H1 (cell line): ENCODE results near the gene VAV2. TPM values are rescaled to one million over a fixed set of nuclear protein-coding genes. Genes with fewer than 3 reads are reported as not detected.

Experiments
- CTCF ChIA-PET: fragments of 300-600 bp; sonication (Branson Sonifier 250); formaldehyde crosslinking; loops from one replicate; lab custom pipeline; 2021; ENCODE audit not compliant: partially characterized antibody; lab: Charles Lee
- POLR2A ChIA-PET: fragments of 300-600 bp; sonication (Branson Sonifier 250); formaldehyde crosslinking; loops from one replicate; lab custom pipeline; 2021; ENCODE audit warnings: inconsistent platforms; ENCODE audit not compliant: partially characterized antibody; lab: Charles Lee
- DNase-seq, 2 experiments: peaks; one replicate each; pipeline versions ENCODE4 v3.0.0 to v3.0.0-alpha.2; 2010 to 2022; ENCODE audit warnings: low spot score in 2 of 2, low read depth in 1 of 2, mixed read lengths in 1 of 2
- FAIRE-seq: peaks from 2 replicates; lab custom pipeline; 2011; peaks lifted over from hg19 to GRCh38; lab: Jason Lieb, UNC
- H2AFZ ChIP-seq: 2 replicates; pipeline ENCODE4 v1.8.1; 2012; ENCODE audit warnings: low read length, inconsistent platforms
- H2AK5ac ChIP-seq: 2 replicates; pipeline ENCODE4 v1.6.1; 2013; ENCODE audit warnings: low read depth, low read length
- H2BK120ac ChIP-seq: replicated peaks from 2 replicates; pipeline ENCODE3; 2013; ENCODE audit warnings: low read depth, low read length, inconsistent platforms
- H2BK12ac ChIP-seq: 2 replicates; pipeline ENCODE4 v1.6.1; 2013; ENCODE audit warnings: low read depth, low read length
- H2BK15ac ChIP-seq: 2 replicates; pipeline ENCODE4 v1.6.1; 2013; ENCODE audit warnings: low read length
- H2BK20ac ChIP-seq: 2 replicates; pipeline ENCODE4 v1.6.1; 2013; ENCODE audit warnings: low read length
- H2BK5ac ChIP-seq: 2 replicates; pipeline ENCODE4 v1.6.1; 2013; ENCODE audit warnings: low read depth, low read length
- H3K14ac ChIP-seq: 2 replicates; pipeline ENCODE4 v1.6.1; 2013; ENCODE audit warnings: inconsistent platforms; ENCODE audit not compliant: insufficient read length
- H3K18ac ChIP-seq: 2 replicates; pipeline ENCODE4 v1.6.1; 2013; ENCODE audit warnings: low read length; ENCODE audit errors: extremely low read depth
- H3K23ac ChIP-seq: 2 replicates; pipeline ENCODE4 v1.6.1; 2013; ENCODE audit warnings: inconsistent platforms; ENCODE audit not compliant: insufficient read length
- H3K23me2 ChIP-seq: 2 replicates; pipeline ENCODE4 v1.6.1; 2013; ENCODE audit warnings: low read depth, low read length
- H3K27ac ChIP-seq: 2 replicates; pipeline ENCODE4 v1.6.1; 2011; ENCODE audit warnings: low read depth, low read length, inconsistent platforms
- H3K27me3 ChIP-seq, 4 experiments: replicated peaks in 1 of 4; 1 replicate in 1 of 4; 2 replicates in 3 of 4; pipeline versions ENCODE4 v1.6.1 to v1.8.1; 2011 to 2013; ENCODE audit warnings: low read length in 3 of 4, mild to moderate bottlenecking in 3 of 4, inconsistent platforms in 2 of 4, mixed read lengths in 2 of 4, moderate library complexity in 1 of 4; ENCODE audit not compliant: control insufficient read depth in 3 of 4, insufficient read depth in 3 of 4; ENCODE audit errors: extremely low read depth in 1 of 4
- H3K36me3 ChIP-seq, 4 experiments: 2 replicates each; pipeline versions ENCODE4 v1.6.1 to v1.8.1; 2011 to 2013; ENCODE audit warnings: mild to moderate bottlenecking in 4 of 4, low read length in 3 of 4, moderate library complexity in 2 of 4, control low read depth in 1 of 4, inconsistent platforms in 1 of 4; ENCODE audit not compliant: insufficient read depth in 4 of 4, control insufficient read depth in 2 of 4
- H3K4ac ChIP-seq: replicated peaks from 2 replicates; pipeline ENCODE3; 2013; ENCODE audit warnings: low read length, low read depth, mixed read lengths, inconsistent platforms; ENCODE audit not compliant: insufficient read length
- H3K4me1 ChIP-seq, 4 experiments: replicated peaks in 1 of 4; 1 replicate in 1 of 4; 2 replicates in 3 of 4; pipeline versions ENCODE4 v1.6.1 to v1.8.1; 2011 to 2013; ENCODE audit warnings: low read length in 3 of 4, inconsistent platforms in 2 of 4, mixed read lengths in 1 of 4; ENCODE audit not compliant: insufficient read depth in 4 of 4, control insufficient read depth in 3 of 4
- H3K4me2 ChIP-seq, 2 experiments: 2 replicates each; pipeline versions ENCODE4 v1.6.1 to v1.8.1; 2011 to 2013; ENCODE audit warnings: low read depth in 2 of 2, low read length in 2 of 2, control low read depth in 1 of 2, inconsistent platforms in 1 of 2, mild to moderate bottlenecking in 1 of 2; ENCODE audit not compliant: insufficient read depth in 1 of 2
- H3K4me3 ChIP-seq, 4 experiments: fragments of 200-600, 300-600 bp in 1 of 4; sonication (generic), shearing (Covaris generic), sonication (Bioruptor Twin) in 1 of 4; 2 replicates each; pipeline versions ENCODE4 v1.5.1 to v1.8.1; 2011 to 2016; ENCODE audit warnings: low read length in 4 of 4, low read depth in 3 of 4, control low read depth in 2 of 4, inconsistent platforms in 2 of 4, mild to moderate bottlenecking in 2 of 4, mixed read lengths in 1 of 4, moderate library complexity in 1 of 4; ENCODE audit not compliant: insufficient read depth in 2 of 4; ENCODE audit errors: extremely low read depth in 1 of 4
- H3K56ac ChIP-seq: replicated peaks from 2 replicates; pipeline ENCODE3; 2013; ENCODE audit warnings: low read depth, mild to moderate bottlenecking, mixed read lengths, low read length, inconsistent platforms; ENCODE audit not compliant: insufficient read length
- H3K79me1 ChIP-seq: 2 replicates; pipeline ENCODE4 v1.6.1; 2013; ENCODE audit warnings: low read depth, low read length, control low read depth
- H3K79me2 ChIP-seq, 2 experiments: 2 replicates each; pipeline versions ENCODE4 v1.6.1 to v1.8.1; 2012 to 2013; ENCODE audit warnings: low read length in 2 of 2, mild to moderate bottlenecking in 2 of 2, inconsistent platforms in 1 of 2; ENCODE audit not compliant: insufficient read depth in 2 of 2, control insufficient read depth in 1 of 2
- H3K9ac ChIP-seq, 4 experiments: replicated peaks in 1 of 4; 1 replicate in 1 of 4; 2 replicates in 3 of 4; pipeline versions ENCODE4 v1.6.1 to v1.8.1; 2011 to 2013; ENCODE audit warnings: low read depth in 3 of 4, low read length in 3 of 4, control low read depth in 2 of 4, mild to moderate bottlenecking in 2 of 4, moderate library complexity in 2 of 4, inconsistent platforms in 1 of 4; ENCODE audit errors: extremely low read depth in 1 of 4
- H3K9me3 ChIP-seq, 2 experiments: 2 replicates each; pipeline versions ENCODE4 v1.6.1 to v1.8.1; 2012 to 2013; ENCODE audit warnings: mild to moderate bottlenecking in 2 of 2, moderate library complexity in 2 of 2, control low read depth in 1 of 2, inconsistent platforms in 1 of 2, low read depth in 1 of 2, low read length in 1 of 2, mixed read lengths in 1 of 2; ENCODE audit not compliant: insufficient read depth in 2 of 2
- H4K20me1 ChIP-seq, 2 experiments: replicated peaks in 1 of 2; 2 replicates each; pipeline versions ENCODE3 to v1.8.1; 2011 to 2013; ENCODE audit warnings: inconsistent platforms in 2 of 2, low read length in 2 of 2, mild to moderate bottlenecking in 1 of 2; ENCODE audit not compliant: insufficient read depth in 2 of 2, control insufficient read depth in 1 of 2
- H4K5ac ChIP-seq: 2 replicates; pipeline ENCODE4 v1.6.1; 2013; ENCODE audit warnings: low read length, low read depth, mixed read lengths, inconsistent platforms; ENCODE audit not compliant: insufficient read length
- H4K8ac ChIP-seq: 2 replicates; pipeline ENCODE4 v1.8.0; 2013; ENCODE audit warnings: mild to moderate bottlenecking, moderate library complexity, low read length, inconsistent platforms; ENCODE audit not compliant: insufficient read depth; ENCODE audit errors: extremely low read depth
- H4K91ac ChIP-seq: replicated peaks from 2 replicates; pipeline ENCODE3; 2013; ENCODE audit warnings: low read length, mixed read lengths, inconsistent platforms; ENCODE audit not compliant: insufficient read length
- CHD2 ChIP-seq: IDR thresholded peaks from 2 replicates; pipeline ENCODE4 v1.6.1; 2012; ENCODE audit warnings: low read length, improper control_type of control experiment
- KDM4A ChIP-seq: IDR thresholded peaks from one replicate; pipeline ENCODE4 v1.7.1; 2012; ENCODE audit warnings: low read depth, mild to moderate bottlenecking, moderate library complexity, low read length, inconsistent platforms; ENCODE audit not compliant: severe bottlenecking
- NANOG ChIP-seq: IDR thresholded peaks from 2 replicates; pipeline ENCODE4 v1.6.1; 2011; ENCODE audit warnings: low read length, low read depth, mild to moderate bottlenecking, inconsistent platforms; ENCODE audit not compliant: insufficient read depth, poor library complexity, severe bottlenecking
- POLR2AphosphoS5 ChIP-seq: IDR thresholded peaks from 2 replicates; pipeline ENCODE4 v1.6.1; 2011; ENCODE audit warnings: low read depth, low read length
- RNF2 ChIP-seq: fragments of 200-900, 300-1000 bp; sonication (generic); IDR thresholded peaks from 2 replicates; pipeline ENCODE4 v1.7.1; 2016; ENCODE audit warnings: borderline replicate concordance, low read depth, mild to moderate bottlenecking, antibody characterized with exemption, low read length; ENCODE audit not compliant: poor library complexity, severe bottlenecking; ENCODE audit errors: missing control alignments
- SP2 ChIP-seq: IDR thresholded peaks from 2 replicates; pipeline ENCODE4 v1.6.1; 2012; ENCODE audit warnings: mild to moderate bottlenecking, low read length, inconsistent platforms
- SRF ChIP-seq: IDR thresholded peaks from 2 replicates; pipeline ENCODE4 v1.6.1; 2011; ENCODE audit warnings: mild to moderate bottlenecking, low read depth, low read length, moderate library complexity
- WGBS, 2 experiments: shearing (Covaris generic) in 1 of 2; methylation state at CpG; one replicate each; pipeline versions ENCODE4 v1.1.6 to v1.1.7; 2013 to 2015; ENCODE audit warnings: low lambda C conversion rate in 2 of 2, mixed read lengths in 2 of 2, inconsistent platforms in 1 of 2, low coverage in 1 of 2, missing lambda C conversion rate in 1 of 2; ENCODE audit not compliant: insufficient replicate concordance in 2 of 2, insufficient coverage in 1 of 2, insufficient read length in 1 of 2; ENCODE audit errors: extremely low coverage in 1 of 2, missing lambda C conversion rate in 1 of 2; 5-methylcytosine and 5-hydroxymethylcytosine counted together
- polyA plus RNA-seq, 7 experiments: library from polyadenylated mRNA; depleted of rRNA in 3 of 7; stranded (reverse) in 5 of 7; unstranded in 2 of 7; fragments of >200 nt in 5 of 7; fragments of 200-250 nt in 2 of 7; gene quantifications; 1 replicate in 5 of 7; 2 replicates in 1 of 7; 4 replicates in 1 of 7; pipeline versions ENCODE4 v1.2.1 to v1.2.3, GENCODE V29; 2011 to 2013; ENCODE audit warnings: missing spikeins in 2 of 7, mixed read lengths in 2 of 7
- total RNA-seq: library from RNA; stranded (reverse); fragmentation: NEBNext Ultra II Directional; extraction: Animal tissue kit (Norgen Biotek cat#: 25700); gene quantifications from 2 replicates; pipeline ENCODE4 v1.2.1, GENCODE V29; 2021
- TF ChIP-seq, protein P1 (sequence below): IDR thresholded peaks from 2 replicates; pipeline ENCODE4 v1.6.1; 2011; ENCODE audit warnings: low read length, improper control_type of control experiment

Gene VAV2
- total and polyA plus RNA-seq, 2 of the 8 experiments (the other 6 are each of a cell fraction or from before 2014, with no cell fraction given), result 13.6 to 37.6 TPM

DNA sequence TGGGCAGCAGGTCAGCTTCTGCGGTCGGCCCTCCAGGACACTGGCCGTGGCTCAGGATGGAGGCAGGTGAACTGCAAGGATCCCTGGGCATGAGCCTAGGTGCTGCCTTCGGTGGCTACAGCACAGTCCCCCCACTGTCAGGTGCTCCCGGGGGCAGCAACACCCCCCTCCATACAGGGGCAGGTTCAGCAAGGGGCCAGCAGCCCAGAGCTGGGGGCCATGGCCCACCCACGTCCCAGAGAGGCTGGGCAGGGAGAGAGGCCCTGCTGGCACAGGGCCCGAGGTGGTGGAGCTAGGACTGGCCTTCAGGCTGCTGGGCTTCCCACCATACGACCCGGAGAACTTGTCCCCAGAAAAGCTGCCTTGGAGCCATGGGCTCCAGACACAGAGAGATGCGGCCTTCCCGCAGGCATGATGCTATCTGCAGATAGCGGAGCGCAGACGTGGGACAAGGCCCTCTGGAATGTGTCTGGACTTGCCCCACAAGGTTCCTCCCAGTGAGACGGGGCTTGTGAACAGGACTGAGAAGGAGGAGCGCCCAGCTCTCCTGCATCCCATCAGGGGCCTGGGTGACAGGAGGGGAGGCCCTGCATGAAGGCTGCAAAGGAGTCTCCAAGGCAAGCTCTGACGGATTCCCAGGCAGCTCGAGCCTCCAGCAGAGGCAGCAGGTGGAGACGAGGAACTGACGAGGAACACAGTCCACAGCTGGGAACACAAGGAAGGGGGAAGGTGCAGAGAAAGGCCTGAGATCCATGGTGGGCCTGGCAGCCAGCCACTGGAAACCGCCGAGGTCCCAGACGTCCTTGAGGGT, 111.1 kb downstream of the VAV2 start:
- H3K56ac ChIP-seq, result no peak overlapping the region
- 0 out of 2 replicates have a peak overlapping the region, but pooled peaks have one; percentile 61 for H2BK15ac ChIP-seq
- TF ChIP-seq KDM4A (no peak), POLR2AphosphoS5 (no peak), RNF2 (no peak), SRF (no peak), NANOG (no peak), SP2 (no peak), CHD2 (no peak)
- TF ChIP-seq, protein P1, sequence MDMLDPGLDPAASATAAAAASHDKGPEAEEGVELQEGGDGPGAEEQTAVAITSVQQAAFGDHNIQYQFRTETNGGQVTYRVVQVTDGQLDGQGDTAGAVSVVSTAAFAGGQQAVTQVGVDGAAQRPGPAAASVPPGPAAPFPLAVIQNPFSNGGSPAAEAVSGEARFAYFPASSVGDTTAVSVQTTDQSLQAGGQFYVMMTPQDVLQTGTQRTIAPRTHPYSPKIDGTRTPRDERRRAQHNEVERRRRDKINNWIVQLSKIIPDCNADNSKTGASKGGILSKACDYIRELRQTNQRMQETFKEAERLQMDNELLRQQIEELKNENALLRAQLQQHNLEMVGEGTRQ, result no peak
- DNase-seq, result no peak
- ChIA-PET CTCF (interaction anchor here (0.9 to 4.2 kb wide), 7 partner anchors 8 to 139 kb away, joined by 3 to 16 read pairs (median 4); no protein-coding TSS in a partner anchor), POLR2A (interaction anchor here (0.6 kb wide), 1 partner anchor 12 kb away, joined by 3 read pairs; no protein-coding TSS in a partner anchor)
- H3K4ac ChIP-seq, result peak overlapping the region; percentile 74
- peaks cover 15% of the 10 kb centered on the region for H3K79me1 ChIP-seq
- H3K9me3 ChIP-seq, result no peaks in the 10 kb centered on the region
- H2AK5ac ChIP-seq, result 0 out of 2 replicates have a peak overlapping the region, but pooled peaks have one; percentile 80
- FAIRE-seq, result no peak
- H4K8ac ChIP-seq, result no peak overlapping the region
- H2BK5ac ChIP-seq, result peak overlapping the region; percentile 94
- no peak overlapping the region for H3K14ac ChIP-seq
- no peak overlapping the region for H2AFZ ChIP-seq
- peak overlapping the region; percentile 10 for H4K5ac ChIP-seq
- H4K20me1 ChIP-seq, result peaks cover 6 to 8% of the 10 kb centered on the region in 2 experiments
- peak overlapping the region; percentile 83; the same call in 1 of the 2 replicates for H3K18ac ChIP-seq
- H3K27ac ChIP-seq, result peak overlapping the region; percentile 35; the same call in 1 of the 2 replicates
- no peaks in the 10 kb centered on the region for H3K23me2 ChIP-seq
- H3K27me3 ChIP-seq, result no peaks in the 10 kb centered on the region
- no peak overlapping the region for H3K4me3 ChIP-seq
- no peak overlapping the region for H2BK120ac ChIP-seq
- peak overlapping the region; percentile 19; the same call in 1 of the 2 replicates for H2BK12ac ChIP-seq
- H3K9ac ChIP-seq, result no peak overlapping the region
- no peaks in the 10 kb centered on the region for H3K36me3 ChIP-seq
- H3K4me1 ChIP-seq, result peaks cover 0 to 21% (median 15%) of the 10 kb centered on the region in 4 experiments; a peak in 6 of 7 replicates
- no peak overlapping the region for H2BK20ac ChIP-seq
- WGBS, 2 experiments, result 86% methylated on average over 19 of the region's 23 CpGs; no CpG with 5 or more reads in 1 of the 2 experiments
- peaks cover 0 to 62% of the 10 kb centered on the region in 2 experiments; a peak in 2 of 4 replicates for H3K79me2 ChIP-seq
- no peak overlapping the region for H3K23ac ChIP-seq
- peak overlapping the region; percentile 25 for H4K91ac ChIP-seq
- H3K4me2 ChIP-seq, result no peak overlapping the region
